Vagina (tissue), 2 donors: Measurements from ENCODE around the gene IL1RL1. TPM values are rescaled to one million over a fixed set of nuclear protein-coding genes. Genes with fewer than 3 reads are reported as not detected.

Experiments
- DNase-seq, 2 donors: peaks; one replicate each; pipeline ENCODE4 v3.0.0-alpha.2; 2017; ENCODE audit errors: extremely low spot score in 2 of 2
- H3K27ac ChIP-seq: fragments of 200-600 bp; sonication (generic); one replicate; pipeline ENCODE4 v1.5.1; 2019
- H3K27me3 ChIP-seq: fragments of 200-600 bp; sonication (generic); one replicate; pipeline ENCODE4 v1.5.1; 2019
- H3K36me3 ChIP-seq, 2 donors: fragments of 200-600 bp; sonication (generic); one replicate each; pipeline ENCODE4 v1.5.1; 2017 to 2019
- H3K4me1 ChIP-seq: fragments of 200-600 bp; sonication (generic); one replicate; pipeline ENCODE4 v1.5.1; 2019
- H3K4me3 ChIP-seq, 2 donors: fragments of 200-600 bp; sonication (generic); 1 replicate in 1 of 2; 2 replicates in 1 of 2; pipeline ENCODE4 v1.5.1; 2016 to 2019
- H3K9me3 ChIP-seq: fragments of 200-600 bp; sonication (generic); one replicate; pipeline ENCODE4 v1.5.1; 2019
- POLR2A ChIP-seq, 2 donors: fragments of 450-650 bp; IDR thresholded peaks; one replicate each; pipeline ENCODE4 v1.6.1; 2017; ENCODE audit warnings: antibody characterized with exemption in 2 of 2, mild to moderate bottlenecking in 2 of 2, moderate library complexity in 2 of 2
- POLR2AphosphoS5 ChIP-seq, 2 donors: sonication (generic); formaldehyde crosslinking; IDR thresholded peaks; one replicate each; pipeline ENCODE4 v1.9.0; 2017; ENCODE audit warnings: antibody characterized with exemption in 2 of 2, mild to moderate bottlenecking in 2 of 2, low read depth in 1 of 2; ENCODE audit not compliant: insufficient read depth in 1 of 2
- intact Hi-C: fragments of 100-400 bp; cut with DNase I; formaldehyde crosslinking; loops from one replicate; pipeline ENCODE4 v1.15.1; 2023
- total RNA-seq: library from RNA; depleted of rRNA; stranded (reverse); fragments of >200 nt; gene quantifications from one replicate; pipeline ENCODE4 v1.2.3, GENCODE V29; 2016
- TF ChIP-seq, protein P1 (sequence below), 3 experiments: fragments of 450-650 bp in 2 of 3; fragments of 200-600 bp in 1 of 3; sonication (generic) in 1 of 3; IDR thresholded peaks; one replicate each; pipeline ENCODE4 v1.5.1; 2017 to 2019; ENCODE audit warnings: antibody characterized with exemption in 3 of 3, mild to moderate bottlenecking in 2 of 3, moderate library complexity in 2 of 3

IL1RL1 gene
- 10.6 TPM for total RNA-seq

DNA sequence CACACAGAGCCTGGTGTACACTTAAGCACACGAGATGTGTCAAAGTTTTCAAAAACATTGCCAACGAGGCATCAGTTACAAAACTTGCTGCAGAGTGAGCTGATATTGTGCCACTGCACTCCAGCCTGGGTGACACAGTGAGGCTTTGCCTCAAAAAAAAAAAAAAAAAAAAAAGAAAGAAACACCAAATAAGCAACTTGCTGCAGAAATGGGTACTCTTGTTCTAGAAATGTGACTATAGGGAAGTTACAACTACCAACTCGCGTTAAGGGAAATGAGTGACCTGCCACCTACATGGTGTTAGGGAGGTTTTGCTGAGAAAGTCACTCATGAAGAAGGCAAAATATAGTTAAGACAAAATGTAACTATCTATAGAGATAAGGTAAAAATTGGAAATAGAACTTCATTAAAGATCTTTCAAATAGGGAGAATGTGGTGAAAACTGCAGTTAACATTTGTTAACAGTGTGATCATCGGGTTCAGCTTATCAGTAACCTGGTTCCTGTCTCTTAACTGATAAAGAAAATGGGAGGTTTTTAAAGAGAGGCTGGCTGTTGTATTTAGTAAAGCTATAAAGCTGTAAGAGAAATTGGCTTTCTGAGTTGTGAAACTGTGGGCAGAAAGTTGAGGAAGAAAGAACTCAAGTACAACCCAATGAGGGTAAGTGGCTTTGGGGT lies at the start of gene IL1RL1:
IL1RL1 (plus strand) TSS at position 600 of the 677 bp plus-strand sequence. CDS start 26,702 bp downstream, outside the sequence.
- H3K9me3 ChIP-seq, result no peaks in the 10 kb centered on the region
- no peaks in the 10 kb centered on the region for H3K4me1 ChIP-seq
- no peak for TF ChIP-seq POLR2AphosphoS5 (IDR thresholded peaks at IDR 0.05; ENCODE audit: insufficient read depth in 1 of 2, low read depth in 1 of 2)
- TF ChIP-seq, protein P1, sequence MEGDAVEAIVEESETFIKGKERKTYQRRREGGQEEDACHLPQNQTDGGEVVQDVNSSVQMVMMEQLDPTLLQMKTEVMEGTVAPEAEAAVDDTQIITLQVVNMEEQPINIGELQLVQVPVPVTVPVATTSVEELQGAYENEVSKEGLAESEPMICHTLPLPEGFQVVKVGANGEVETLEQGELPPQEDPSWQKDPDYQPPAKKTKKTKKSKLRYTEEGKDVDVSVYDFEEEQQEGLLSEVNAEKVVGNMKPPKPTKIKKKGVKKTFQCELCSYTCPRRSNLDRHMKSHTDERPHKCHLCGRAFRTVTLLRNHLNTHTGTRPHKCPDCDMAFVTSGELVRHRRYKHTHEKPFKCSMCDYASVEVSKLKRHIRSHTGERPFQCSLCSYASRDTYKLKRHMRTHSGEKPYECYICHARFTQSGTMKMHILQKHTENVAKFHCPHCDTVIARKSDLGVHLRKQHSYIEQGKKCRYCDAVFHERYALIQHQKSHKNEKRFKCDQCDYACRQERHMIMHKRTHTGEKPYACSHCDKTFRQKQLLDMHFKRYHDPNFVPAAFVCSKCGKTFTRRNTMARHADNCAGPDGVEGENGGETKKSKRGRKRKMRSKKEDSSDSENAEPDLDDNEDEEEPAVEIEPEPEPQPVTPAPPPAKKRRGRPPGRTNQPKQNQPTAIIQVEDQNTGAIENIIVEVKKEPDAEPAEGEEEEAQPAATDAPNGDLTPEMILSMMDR (IDR thresholded peaks at IDR 0.05), result no peak
- TF ChIP-seq POLR2A (IDR thresholded peaks at IDR 0.05), result no peak
- no peaks in the 10 kb centered on the region for H3K36me3 ChIP-seq
- no peak for DNase-seq
- intact Hi-C loops, result no loop called here
- no peak within 1 kb of the TSS for H3K27ac ChIP-seq
- H3K4me3 ChIP-seq, result no peak within 1 kb of the TSS
- no peaks in the 10 kb centered on the region for H3K27me3 ChIP-seq

DNA sequence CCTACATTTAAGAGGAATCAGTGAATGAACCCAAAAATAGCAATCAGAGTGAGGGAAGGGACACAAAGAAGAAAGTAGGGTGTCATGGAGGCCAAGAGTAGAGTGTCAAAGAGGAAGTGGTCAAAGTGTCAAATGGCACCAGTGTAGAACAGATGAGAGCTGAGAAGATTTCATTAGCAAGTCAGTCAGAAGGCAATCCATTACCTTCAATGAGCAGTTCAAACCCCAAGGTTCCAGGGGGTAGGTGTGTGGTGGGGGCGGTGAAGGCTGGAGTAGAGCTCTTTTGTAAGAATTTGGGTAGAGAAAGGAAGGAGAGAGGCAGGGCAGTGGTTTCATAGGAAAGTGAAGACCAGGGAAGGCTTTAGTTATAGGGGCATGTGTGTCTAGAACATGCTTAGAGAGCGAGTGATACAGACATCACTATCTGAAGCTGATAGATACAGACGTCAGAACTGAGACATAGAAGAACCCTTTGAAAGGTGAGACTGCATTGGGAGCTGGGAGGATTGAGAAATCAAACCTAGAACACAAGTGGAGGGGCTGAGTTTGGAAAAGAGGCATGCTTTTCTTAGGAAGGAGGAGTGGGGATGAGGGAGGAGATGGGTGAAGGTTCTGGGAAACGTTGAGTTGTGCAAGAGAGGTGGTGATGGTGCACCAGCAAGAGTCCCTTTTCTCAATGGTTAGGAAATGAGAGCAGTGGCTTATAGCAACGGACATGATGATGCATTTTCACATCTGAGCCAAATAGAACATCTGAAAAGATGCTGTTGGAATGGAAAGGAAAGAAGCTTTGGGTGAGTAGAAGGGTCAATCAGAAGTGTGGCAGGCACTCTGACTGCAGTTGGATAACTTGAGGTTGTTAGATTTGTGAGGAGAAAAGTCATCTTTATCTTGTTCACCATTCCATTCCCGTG lies 48.9 kb upstream of the IL1RL1 start:
- H3K27me3 ChIP-seq, result no peaks in the 10 kb centered on the region
- no peak overlapping the region for H3K4me3 ChIP-seq
- no peaks in the 10 kb centered on the region for H3K36me3 ChIP-seq
- no peak for TF ChIP-seq POLR2A (IDR thresholded peaks at IDR 0.05)
- TF ChIP-seq, protein P1 (IDR thresholded peaks at IDR 0.05), result no peak
- TF ChIP-seq POLR2AphosphoS5 (IDR thresholded peaks at IDR 0.05; ENCODE audit: insufficient read depth in 1 of 2, low read depth in 1 of 2), result no peak
- H3K4me1 ChIP-seq, result no peaks in the 10 kb centered on the region
- no peak overlapping the region for H3K27ac ChIP-seq
- DNase-seq, result no peak
- H3K9me3 ChIP-seq, result no peaks in the 10 kb centered on the region
- intact Hi-C loops, result no loop called here

DNA sequence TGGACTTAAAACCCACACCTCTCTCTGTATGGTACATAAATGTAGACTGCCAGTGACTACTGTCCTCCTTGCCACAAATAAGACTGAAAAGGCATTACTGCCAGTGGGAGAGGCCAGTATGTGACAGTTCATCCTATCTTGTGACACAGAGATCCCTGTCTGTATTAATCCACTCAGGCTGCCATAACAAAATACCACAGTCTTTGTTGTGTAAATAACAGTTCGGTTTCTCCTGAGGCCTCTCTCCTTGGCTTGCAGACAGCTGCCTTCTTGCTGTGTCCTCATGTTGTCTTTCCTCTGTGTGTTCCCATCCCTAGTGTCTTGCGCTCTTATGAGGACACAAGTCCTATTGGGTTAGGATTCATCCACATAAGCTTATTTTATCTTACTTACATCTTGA lies 46.4 kb upstream of the IL1RL1 start:
- peaks cover 12% of the 10 kb centered on the region for H3K4me1 ChIP-seq
- H3K9me3 ChIP-seq, result no peaks in the 10 kb centered on the region
- TF ChIP-seq, protein P1 (IDR thresholded peaks at IDR 0.05), result no peak
- TF ChIP-seq POLR2AphosphoS5 (IDR thresholded peaks at IDR 0.05; ENCODE audit: insufficient read depth in 1 of 2, low read depth in 1 of 2) (no peak), POLR2A (IDR thresholded peaks at IDR 0.05) (no peak)
- H3K4me3 ChIP-seq, result no peak overlapping the region
- H3K36me3 ChIP-seq, result no peaks in the 10 kb centered on the region
- intact Hi-C loops, result no loop called here
- H3K27ac ChIP-seq, result no peak overlapping the region
- no peak for DNase-seq
- H3K27me3 ChIP-seq, result no peaks in the 10 kb centered on the region

DNA sequence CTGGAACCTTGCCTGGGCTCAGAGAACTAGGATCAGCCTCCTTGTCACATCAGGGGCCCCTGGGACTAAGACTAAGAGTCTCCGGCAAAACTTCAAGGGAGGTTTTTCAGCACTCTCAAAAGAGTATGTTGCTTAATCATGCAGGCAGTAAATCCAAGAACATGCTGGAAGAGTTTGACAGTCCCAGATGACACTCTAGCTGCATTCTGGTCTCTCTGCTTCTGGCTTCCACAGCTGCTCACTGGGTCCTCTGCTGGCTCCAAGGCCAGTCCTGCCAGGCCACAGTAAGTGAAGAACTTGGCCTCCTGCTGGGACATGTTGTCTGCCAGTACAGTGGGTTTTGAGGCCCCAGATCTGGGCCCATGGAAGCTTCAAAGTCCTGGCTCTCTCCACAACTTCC lies 45.2 kb upstream of the IL1RL1 start:
- DNase-seq, result no peak
- TF ChIP-seq POLR2A (IDR thresholded peaks at IDR 0.05) (no peak), POLR2AphosphoS5 (IDR thresholded peaks at IDR 0.05; ENCODE audit: insufficient read depth in 1 of 2, low read depth in 1 of 2) (no peak)
- TF ChIP-seq, protein P1 (IDR thresholded peaks at IDR 0.05), result no peak
- peaks cover 12% of the 10 kb centered on the region for H3K4me1 ChIP-seq
- H3K9me3 ChIP-seq, result no peaks in the 10 kb centered on the region
- intact Hi-C loops, result no loop called here
- H3K27ac ChIP-seq, result no peak overlapping the region
- no peaks in the 10 kb centered on the region for H3K27me3 ChIP-seq
- H3K4me3 ChIP-seq, result no peak overlapping the region
- no peaks in the 10 kb centered on the region for H3K36me3 ChIP-seq
